Epithelial cell of proximal tubule (primary cell): ENCODE results near the gene GGACT. TPM values are rescaled to one million over a fixed set of nuclear protein-coding genes. Genes with fewer than 3 reads are reported as not detected.

ENCODE experiments used
- DNase-seq: peaks from one replicate; pipeline ENCODE4 v3.0.0-alpha.2; 2011; ENCODE audit warnings: low read depth
- H3K4me3 ChIP-seq: 2 replicates; pipeline ENCODE4 v1.5.1; 2011; ENCODE audit warnings: low read depth, mild to moderate bottlenecking, low read length
- CTCF ChIP-seq: conservative IDR thresholded peaks from 2 replicates; pipeline ENCODE4 v1.5.1; 2012; ENCODE audit warnings: low read depth, mild to moderate bottlenecking, low read length
- total RNA-seq: library from RNA; depleted of rRNA; stranded (reverse); fragments of >200 nt; gene quantifications from 2 replicates; pipeline ENCODE4 v1.2.3, GENCODE V29; 2015

Gene GGACT
- total RNA-seq, 1 donor from 2014 or later, result 5.2 TPM

- TF ChIP-seq CTCF, result no peak
- DNase-seq, result no peak
- no peak overlapping the region for H3K4me3 ChIP-seq
These were observed 86.1 kb downstream of the GGACT start for GRCh38 chr13:100502446-100502845.

GRCh38 chr13:100497389-100497788 lies 91.2 kb downstream of the GGACT start:
- TF ChIP-seq CTCF, result no peak
- no peak for DNase-seq

GRCh38 chr13:100495455-100495854 lies 93.1 kb downstream of the GGACT start:
- no peak overlapping the region for H3K4me3 ChIP-seq
- TF ChIP-seq CTCF, result no peak
- no peak for DNase-seq

More at GRCh38 chr13:100497389-100497788, 91.2 kb downstream of the GGACT start:
- no peak overlapping the region for H3K4me3 ChIP-seq

- no peak overlapping the region for H3K4me3 ChIP-seq
- DNase-seq, result no peak
- TF ChIP-seq CTCF, result no peak
These were observed 95.2 kb downstream of the GGACT start for GRCh38 chr13:100493418-100493817.

- peak; percentile 22 for TF ChIP-seq CTCF
- H3K4me3 ChIP-seq, result no peak overlapping the region
- DNase-seq, result no peak
These were observed 97.3 kb downstream of the GGACT start for GRCh38 chr13:100491164-100491842.

- no peak for DNase-seq
These were observed 97.9 kb downstream of the GGACT start for GRCh38 chr13:100490692-100491091.

More at GRCh38 chr13:100490692-100491091, 97.9 kb downstream of the GGACT start:
- H3K4me3 ChIP-seq, result no peak overlapping the region
- no peak for TF ChIP-seq CTCF
